ENCODE measurements around the gene BRMS1. TPM values are rescaled to one million over a fixed set of nuclear protein-coding genes. Genes with fewer than 3 reads are reported as not detected.

Gene BRMS1
- total RNA-seq, 4 donors from 2014 or later: 36.7 to 59.2 (median 42.0) TPM

GRCh38 chr11:66373265-66373664, 28.4 kb upstream of the BRMS1 start:
- no peak for TF ChIP-seq CTCF (IDR thresholded peaks at IDR 0.05)
- ATAC-seq (ENCODE audit: low FRiP score) (no peak), DNase-seq (ENCODE audit: low spot score) (no peak)

GRCh38 chr11:66371627-66372415, 26.9 kb upstream of the BRMS1 start, which contains the start of gene SLC29A2:
Gene SLC29A2, minus strand, starts transcription at chr11:66371760. Its CDS starts 169 bp downstream, at chr11:66371591.
- no peak for TF ChIP-seq CTCF (IDR thresholded peaks at IDR 0.05)
- no peak for DNase-seq (ENCODE audit: low spot score)
- peak; percentile 49 for ATAC-seq (ENCODE audit: low FRiP score)

GRCh38 chr11:66369073-66369894, 24.4 kb upstream of the BRMS1 start:
- ATAC-seq (ENCODE audit: low FRiP score): no peak
- no peak for DNase-seq (ENCODE audit: low spot score)

GRCh38 chr11:66368484-66368883, 23.6 kb upstream of the BRMS1 start:
- ATAC-seq (ENCODE audit: low FRiP score): no peak
- DNase-seq (ENCODE audit: low spot score): no peak
- no peak for TF ChIP-seq CTCF (IDR thresholded peaks at IDR 0.05)

More at GRCh38 chr11:66369073-66369894, 24.4 kb upstream of the BRMS1 start:
- TF ChIP-seq CTCF (IDR thresholded peaks at IDR 0.05): no peak

GRCh38 chr11:66367561-66368312, 22.8 kb upstream of the BRMS1 start:
- no peak for ATAC-seq (ENCODE audit: low FRiP score)
- no peak for TF ChIP-seq CTCF (IDR thresholded peaks at IDR 0.05)
- DNase-seq (ENCODE audit: low spot score): no peak

- no peak for ATAC-seq (ENCODE audit: low FRiP score)
Measured at GRCh38 chr11:66366844-66367477, 22.1 kb upstream of the BRMS1 start.

More at GRCh38 chr11:66366844-66367477, 22.1 kb upstream of the BRMS1 start:
- DNase-seq (ENCODE audit: low spot score): no peak
- no peak for TF ChIP-seq CTCF (IDR thresholded peaks at IDR 0.05)

Measured in omental fat pad (tissue), 4 donors.